ENCODE measurements around the gene PLAC9.

PLAC9 gene

GRCh38 chr10:80186364-80187012, 54.0 kb downstream of the PLAC9 start:
- peak; percentile 74 for DNase-seq

- no peak for DNase-seq
Measured at GRCh38 chr10:80187060-80187459, 54.5 kb downstream of the PLAC9 start.

- DNase-seq, result peak; percentile 67
Measured at GRCh38 chr10:80187465-80188409, 55.2 kb downstream of the PLAC9 start.

GRCh38 chr10:80188713-80189112, 56.2 kb downstream of the PLAC9 start:
- DNase-seq, result no peak

- DNase-seq, result peak; percentile 29
Measured at GRCh38 chr10:80191589-80192270, 59.2 kb downstream of the PLAC9 start.

- no peak for DNase-seq
Measured at GRCh38 chr10:80192553-80192952, 60.0 kb downstream of the PLAC9 start.

GRCh38 chr10:80194373-80195045, 62.0 kb downstream of the PLAC9 start:
- no peak for DNase-seq
